ENCODE data around the gene SMTNL2. TPM values are rescaled to one million over a fixed set of nuclear protein-coding genes. Genes with fewer than 3 reads are reported as not detected.

Gene SMTNL2
- total and polyA plus RNA-seq, 2 of the 4 experiments (the other 2 are of a cell fraction), result not detected

GRCh38 chr17:4554997-4555799 lies 29.1 kb upstream of the SMTNL2 start, which contains the start of gene MYBBP1A:
Gene MYBBP1A (minus strand): TSS chr17:4555384. CDS start chr17:4555324, 60 bp downstream.
- Histone ChIP-seq H3K27me3 (ENCODE audit: control insufficient read depth, insufficient read depth, low read length) (no peaks in the 10 kb centered on the region), H3K9me1 (ENCODE audit: insufficient read depth, low read length) (peaks cover 2% of the 10 kb centered on the region; the same call in 1 of the 2 replicates), H3K9me3 (ENCODE audit: control insufficient read depth, insufficient read depth, low read length) (no peaks in the 10 kb centered on the region), H2BK20ac (ENCODE audit: low read depth, low read length) (no peak within 1 kb of the TSS), H3K14ac (replicated peaks; ENCODE audit: low read depth, low read length) (peak within 1 kb of the TSS; percentile 92), H2AK5ac (ENCODE audit: low read depth, low read length) (peak within 1 kb of the TSS; percentile 73), H3K27ac (ENCODE audit: insufficient read depth, low read length) (peak within 1 kb of the TSS; percentile 87), H2BK15ac (ENCODE audit: low read depth, low read length) (no peak within 1 kb of the TSS), H3K4me3 (ENCODE audit: insufficient read depth, low read depth, low read length) (peak within 1 kb of the TSS; percentile 88), H4K20me1 (ENCODE audit: insufficient read depth, low read length) (no peaks in the 10 kb centered on the region), H3K56ac (ENCODE audit: extremely low read depth, insufficient read depth, low read length) (peak within 1 kb of the TSS; percentile 59), H3K23ac (ENCODE audit: low read depth, low read length) (peak within 1 kb of the TSS; percentile 43), H2AK9ac (replicated peaks; ENCODE audit: low read depth, low read length, poor library complexity) (peak within 1 kb of the TSS; percentile 84), H2AFZ (replicated peaks; ENCODE audit: low read length, poor library complexity) (peak within 1 kb of the TSS; percentile 97), H3K18ac (ENCODE audit: low read depth, low read length) (peak within 1 kb of the TSS; percentile 26), H4K91ac (ENCODE audit: insufficient read depth, low read depth, low read length) (peak within 1 kb of the TSS; percentile 67), H4K5ac (ENCODE audit: low read depth, low read length) (peak within 1 kb of the TSS; percentile 88), H3K4ac (ENCODE audit: low read depth, low read length) (peak within 1 kb of the TSS; percentile 84), H3K4me2 (ENCODE audit: low read depth, low read length) (peak within 1 kb of the TSS; percentile 95), H2BK120ac (ENCODE audit: low read depth, low read length) (no peak within 1 kb of the TSS), H3K9ac (ENCODE audit: low read depth, low read length) (peak within 1 kb of the TSS; percentile 75), H3K36me3 (ENCODE audit: control insufficient read depth, insufficient read depth, low read length) (peaks cover 21% of the 10 kb centered on the region), H3K79me1 (ENCODE audit: low read depth in 1 of 2, low read length in 2 of 2) (peaks cover 9 to 36% of the 10 kb centered on the region in 2 experiments), H4K8ac (ENCODE audit: low read depth in 2 of 2, low read length in 2 of 2) (peak within 1 kb of the TSS; percentile 85 to 96), H3K4me1 (ENCODE audit: control insufficient read depth, insufficient read depth, low read length) (peaks cover 8% of the 10 kb centered on the region), H2BK5ac (ENCODE audit: low read depth, low read length, poor library complexity, severe bottlenecking) (peak within 1 kb of the TSS; percentile 74)
- peak; percentile 97 for ATAC-seq (ENCODE audit: low read depth)
- dilution Hi-C loops (cut with HindIII; ENCODE audit: low sequenced_read_pairs, unreplicated experiment) (no loop called here), in situ Hi-C loops (cut with MboI; ENCODE audit: low sequenced_read_pairs) (loop anchor here (10.0 kb wide), 1 partner anchor 60 kb away; the partner anchor contains the start of gene SPNS2), intact Hi-C loops (cut with micrococcal nuclease) (loop anchor here (5.0 kb wide), 1 partner anchor 133 kb away; no protein-coding TSS in a partner anchor)
- ChIA-PET CTCF (interaction anchor here (0.6 kb wide), 1 partner anchor 12 kb away, joined by 3 read pairs; no protein-coding TSS in a partner anchor), POLR2A (ENCODE audit: unreplicated experiment) (interaction anchor here (0.5 to 0.7 kb wide), 2 partner anchors 58 to 343 kb away, joined by 4 to 8 read pairs; no protein-coding TSS in a partner anchor)
- BruUV-seq (replicated peaks), result no TSS peak
- WGBS, 2 experiments (ENCODE audit: extremely low coverage in 2 of 2, insufficient read length in 1 of 2), result 1% methylated on average over 32 of the region's 69 CpGs; no CpG with 5 or more reads in 1 of the 2 experiments
- DNase-seq, result peak; percentile 92
- TF ChIP-seq MAFK (IDR thresholded peaks at IDR 0.05; ENCODE audit: low read depth, low read length), result no peak
- 0 out of 2 replicates have a peak, but pooled peaks have one; percentile 5 for TF ChIP-seq BHLHE40 (IDR thresholded peaks at IDR 0.05; ENCODE audit: low read depth, low read length)
- peak; percentile 92 for TF ChIP-seq MAZ (IDR thresholded peaks at IDR 0.05; ENCODE audit: borderline replicate concordance, low read depth, low read length)
- TF ChIP-seq MXI1 (IDR thresholded peaks at IDR 0.05; ENCODE audit: borderline replicate concordance, low read depth, low read length), result peak; percentile 99
- TF ChIP-seq NFE2L2 (IDR thresholded peaks at IDR 0.05; ENCODE audit: low read depth, low read length), result no peak
- TF ChIP-seq RAD21 (IDR thresholded peaks at IDR 0.05; ENCODE audit: low read length), result no peak
- no peak for TF ChIP-seq CEBPB (IDR thresholded peaks at IDR 0.05; ENCODE audit: low read depth, low read length)
- no peak for TF ChIP-seq RCOR1 (IDR thresholded peaks at IDR 0.05; ENCODE audit: insufficient replicate concordance, low read length)
- peak; percentile 69 for TF ChIP-seq POLR2A (IDR thresholded peaks at IDR 0.05; ENCODE audit: low read depth, low read length)
- TF ChIP-seq CTCF (conservative IDR thresholded peaks at IDR 0.05; ENCODE audit: low read depth, low read length), result peak; percentile 23; the same call in 1 of the 2 replicates
- TF ChIP-seq CHD1 (IDR thresholded peaks at IDR 0.05; ENCODE audit: low read depth, low read length), result no peak
- no peak for TF ChIP-seq FOS (IDR thresholded peaks at IDR 0.05; ENCODE audit: low read depth, low read length)
- no peak for TF ChIP-seq SMC3 (IDR thresholded peaks at IDR 0.05; ENCODE audit: low read depth, low read length)
- no peak for TF ChIP-seq RFX5 (IDR thresholded peaks at IDR 0.05; ENCODE audit: low read depth, low read length)
- TF ChIP-seq USF2 (IDR thresholded peaks at IDR 0.05; ENCODE audit: low read depth, low read length), result peak; percentile 67

Measured in IMR-90 (cell line).